ENCODE results near the gene CTSD.
"Not testable (repeated sequence)": the region's sequence is repeated elsewhere in the genome, so short reads cannot be mapped to it uniquely, and the experiment has no call there.

CTSD gene

GRCh38 chr11:1763796-1764661 is at the start of gene CTSD:
Gene CTSD (minus strand): TSS chr11:1763927. CDS start chr11:1763859, 68 bp downstream.
- peak; percentile 79 for DNase-seq (ENCODE audit: low read depth)

GRCh38 chr11:1813356-1813755 is 49.6 kb upstream of the CTSD start:
- DNase-seq (ENCODE audit: low read depth): not testable (repeated sequence)

GRCh38 chr11:1812801-1813200 is 49.1 kb upstream of the CTSD start:
- DNase-seq (ENCODE audit: low read depth): no peak

GRCh38 chr11:1812274-1812673 is 48.5 kb upstream of the CTSD start:
- no peak for DNase-seq (ENCODE audit: low read depth)

- DNase-seq (ENCODE audit: low read depth): no peak
Measured at GRCh38 chr11:1810761-1811160, 47.0 kb upstream of the CTSD start.

DNA sequence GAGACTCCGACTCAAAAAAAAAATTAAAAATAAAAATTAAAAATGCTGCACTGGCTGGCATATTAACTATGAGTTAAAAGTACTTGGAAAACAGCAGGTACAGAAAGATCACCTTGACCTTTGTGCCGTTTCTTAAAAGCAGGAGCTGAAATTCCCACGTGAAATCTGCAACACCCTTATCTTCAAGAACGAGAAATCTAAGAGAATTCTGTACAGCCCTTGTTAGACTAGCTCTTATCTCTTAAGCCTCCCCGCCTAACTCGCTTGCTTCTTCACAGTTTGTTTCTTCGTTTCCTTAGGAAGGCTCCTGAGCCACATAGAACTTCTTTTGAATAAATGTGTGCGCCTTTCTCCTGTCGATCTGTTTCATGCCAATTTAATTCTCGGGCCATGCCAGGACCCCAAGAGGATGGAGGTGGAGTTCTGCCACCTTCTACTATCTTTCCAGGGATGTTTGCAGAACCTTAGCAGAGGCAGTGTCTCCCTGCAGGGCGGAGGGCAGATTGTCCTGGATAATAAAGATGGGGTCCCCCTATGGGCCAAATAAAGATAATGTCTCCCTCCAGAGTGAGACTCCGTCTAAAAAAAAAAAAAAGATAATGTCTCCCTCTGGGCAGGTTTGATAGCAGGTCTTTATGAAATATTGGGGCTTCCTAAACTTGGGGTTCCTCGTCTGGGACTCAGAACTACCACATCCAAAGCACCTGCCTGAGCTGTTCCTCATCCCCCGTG is 43.7 kb upstream of the CTSD start:
- DNase-seq (ENCODE audit: low read depth): no peak

- DNase-seq (ENCODE audit: low read depth): no peak
Measured at GRCh38 chr11:1805525-1805924, 41.8 kb upstream of the CTSD start.

- DNase-seq (ENCODE audit: low read depth): not testable (repeated sequence)
Measured at GRCh38 chr11:1803835-1804519, 40.2 kb upstream of the CTSD start.

- no peak for DNase-seq (ENCODE audit: low read depth)
Measured at GRCh38 chr11:1803246-1803645, 39.5 kb upstream of the CTSD start.

- no peak for DNase-seq (ENCODE audit: low read depth)
Measured at GRCh38 chr11:1797391-1798125, 33.8 kb upstream of the CTSD start.

GRCh38 chr11:1796413-1797011 is 32.8 kb upstream of the CTSD start:
- DNase-seq (ENCODE audit: low read depth): no peak

DNA sequence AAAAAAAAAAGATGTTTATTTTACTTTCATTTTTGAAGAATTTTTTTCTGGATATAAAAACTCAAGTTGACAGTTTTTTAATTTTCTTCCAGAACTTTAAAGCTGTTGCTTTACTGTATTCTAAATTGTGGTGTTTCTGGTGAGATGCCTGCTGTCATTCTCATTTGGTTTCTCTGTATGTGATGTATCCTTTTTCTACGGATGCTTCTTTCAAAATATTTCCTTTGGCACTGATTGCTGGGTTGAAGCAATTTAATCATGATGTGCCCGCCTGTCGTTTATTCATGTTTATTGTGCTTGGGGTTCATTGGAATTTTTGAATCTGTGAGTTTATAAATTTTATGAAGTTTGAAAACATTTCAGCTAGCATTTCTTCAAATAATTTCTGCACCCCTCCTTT is 29.4 kb upstream of the CTSD start:
- no peak for DNase-seq (ENCODE audit: low read depth)

- no peak for DNase-seq (ENCODE audit: low read depth)
Measured at GRCh38 chr11:1792461-1792860, 28.7 kb upstream of the CTSD start.

GRCh38 chr11:1791912-1792311 is 28.2 kb upstream of the CTSD start:
- no peak for DNase-seq (ENCODE audit: low read depth)

DNA sequence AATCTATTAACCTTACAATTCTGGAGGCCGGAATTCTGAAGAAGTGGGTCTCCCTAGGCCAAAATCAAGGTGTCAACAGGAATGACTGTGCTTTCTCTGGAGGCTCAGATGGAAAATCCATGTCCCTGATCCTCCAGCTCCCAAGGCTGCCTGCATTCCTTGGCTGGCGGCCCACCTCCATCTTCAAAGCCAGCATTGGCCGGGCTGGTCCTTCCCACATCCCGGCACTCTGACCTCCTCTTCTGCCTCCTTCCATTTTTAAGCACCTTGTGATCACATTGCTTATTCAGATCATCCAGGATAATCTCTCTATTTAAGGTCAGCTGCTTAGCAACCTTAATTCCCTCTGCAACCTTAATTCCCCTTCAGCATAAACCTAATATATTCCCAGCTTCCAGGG is 22.7 kb upstream of the CTSD start:
- no peak for DNase-seq (ENCODE audit: low read depth)

DNA sequence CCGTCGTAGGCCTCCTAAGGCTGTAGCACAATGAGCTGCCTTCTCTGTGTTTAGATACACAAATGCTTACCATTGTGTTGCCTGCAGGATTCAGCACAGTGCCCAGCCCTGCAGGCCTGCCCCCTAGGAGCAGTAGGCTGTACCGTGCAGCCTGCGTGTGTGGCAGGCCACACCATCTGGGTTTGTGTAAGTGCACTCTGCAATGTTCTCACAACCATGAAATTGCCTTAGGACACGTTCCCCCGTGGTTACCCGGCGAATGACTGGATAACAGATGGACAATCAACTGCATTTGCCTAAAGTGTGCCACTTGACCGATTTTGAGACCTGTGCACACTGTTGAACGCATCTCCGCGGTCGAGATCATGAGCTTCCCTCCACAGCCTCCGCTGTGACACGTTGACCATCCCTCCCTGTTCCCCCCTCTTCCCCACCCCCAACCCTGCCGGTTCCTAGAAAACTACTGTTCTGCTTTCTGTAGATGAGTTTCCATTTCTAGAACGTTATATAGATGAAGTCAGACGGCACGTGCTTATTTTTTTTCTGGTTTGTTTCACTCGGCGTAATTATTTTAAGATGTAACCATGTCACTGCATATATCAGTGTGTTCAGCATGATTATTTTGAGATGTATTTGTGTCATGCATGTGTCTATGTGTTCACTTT is 22.2 kb upstream of the CTSD start:
- no peak for DNase-seq (ENCODE audit: low read depth)

- no peak for DNase-seq (ENCODE audit: low read depth)
Measured at GRCh38 chr11:1784761-1785650, 21.3 kb upstream of the CTSD start.

DNA sequence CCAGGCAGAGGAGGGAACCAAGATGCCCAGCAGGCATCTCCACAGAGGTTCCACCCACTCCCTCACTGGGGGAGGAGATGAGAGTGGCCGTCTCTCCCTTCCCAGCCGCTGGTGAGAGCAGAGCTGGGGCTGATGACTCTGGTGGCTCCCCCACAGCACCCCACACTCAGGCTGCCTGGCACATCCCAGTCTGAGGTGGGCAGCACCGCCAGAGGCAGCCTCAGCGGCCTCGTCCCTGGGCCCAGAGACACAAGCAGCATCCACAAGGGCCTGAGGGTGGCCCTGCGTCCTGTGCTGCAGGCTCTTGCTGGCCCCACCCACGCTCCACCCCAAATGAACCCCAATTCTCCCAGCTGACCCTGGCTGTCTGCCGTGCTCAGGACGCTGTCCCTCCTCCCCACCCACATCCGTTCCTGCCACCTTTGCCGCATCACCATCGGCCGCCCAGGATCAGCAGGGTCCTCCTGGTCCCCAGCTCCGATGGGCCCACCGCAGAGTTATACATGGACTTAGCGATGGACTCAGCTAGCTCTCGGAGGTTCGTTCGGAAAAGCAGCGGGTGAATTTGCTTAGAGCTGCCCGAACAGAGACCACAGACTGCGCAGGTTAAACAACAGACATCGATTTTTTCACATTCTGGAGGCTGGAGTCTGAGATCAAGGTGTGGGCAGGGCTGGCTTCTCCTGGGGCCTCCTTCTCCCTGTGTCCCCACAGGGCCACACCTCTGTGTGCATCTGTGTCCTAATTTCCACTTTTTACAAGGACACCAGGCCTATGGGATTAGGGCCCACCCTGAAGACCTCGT is 20.2 kb upstream of the CTSD start:
- DNase-seq (ENCODE audit: low read depth): no peak

Data from stimulated activated CD8-positive, alpha-beta memory T cell treated with anti-CD3 and anti-CD28 coated beads, Interleukin-12 subunit alpha, Interleukin-12 subunit beta, amount 100 ng/mL, for 4 hours (primary cell).